Activated effector memory CD4-positive, alpha-beta T cell treated with anti-CD3 and anti-CD28 coated beads, Interleukin-2, amount 50 U/mL, for 16 hours (primary cell): Measurements from ENCODE around the gene POMGNT2.
A peak's percentile ranks its signal among the peaks of the same experiment; 100 is the strongest.

Experiments used
- DNase-seq: peaks from one replicate; pipeline ENCODE4 v3.0.0-alpha.2; 2020

Gene POMGNT2

GRCh38 chr3:43105596-43106292 lies at the start of gene POMGNT2:
Gene POMGNT2 (minus strand): TSS chr3:43106079. CDS start chr3:43081431, 24,648 bp downstream.
- DNase-seq, result peak; percentile 94

GRCh38 chr3:43154980-43155379 lies 49.1 kb upstream of the POMGNT2 start:
- no peak for DNase-seq

- no peak for DNase-seq
Measured at GRCh38 chr3:43153216-43154083, 47.6 kb upstream of the POMGNT2 start.

DNA sequence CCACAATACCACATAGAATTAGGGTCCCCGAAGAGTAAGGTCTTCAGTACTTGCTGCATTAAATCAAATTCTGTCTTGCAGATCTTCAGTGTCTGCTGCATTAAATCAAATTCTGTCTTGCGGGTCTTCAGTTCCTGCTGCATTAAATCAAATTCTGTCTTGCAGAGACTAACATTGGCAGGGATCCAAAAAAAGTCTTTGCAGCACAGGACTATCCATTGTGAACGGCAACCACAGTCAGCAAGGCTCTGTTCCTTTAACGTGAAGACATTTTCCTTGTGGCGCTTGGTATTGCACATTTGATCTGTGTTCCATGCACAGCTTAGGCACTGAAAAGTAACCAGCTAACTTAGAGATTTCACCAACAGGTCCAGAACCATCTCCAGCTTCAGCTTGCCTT lies 46.8 kb upstream of the POMGNT2 start:
- no peak for DNase-seq

DNA sequence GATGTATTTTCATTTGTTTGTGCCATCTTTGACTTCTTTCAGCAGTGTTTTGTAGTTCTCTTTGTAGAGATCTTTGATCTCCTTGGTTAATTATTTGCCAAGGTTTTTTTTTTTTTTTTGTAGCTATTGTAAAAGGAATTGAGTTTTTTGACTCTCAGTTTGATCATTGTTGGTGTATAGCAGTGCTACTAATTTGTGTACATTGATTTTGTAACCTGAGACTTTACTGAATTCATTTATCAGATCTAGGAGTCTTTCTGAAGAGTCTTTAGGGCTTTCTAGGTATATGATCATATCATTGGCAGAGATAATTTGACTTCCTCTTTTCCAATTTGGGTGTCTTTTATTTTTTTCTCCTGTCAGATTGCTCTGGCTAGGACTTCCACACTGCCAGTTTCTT lies 42.2 kb upstream of the POMGNT2 start:
- no peak for DNase-seq

- DNase-seq, result no peak
Measured at GRCh38 chr3:43146599-43146998, 40.7 kb upstream of the POMGNT2 start.

DNA sequence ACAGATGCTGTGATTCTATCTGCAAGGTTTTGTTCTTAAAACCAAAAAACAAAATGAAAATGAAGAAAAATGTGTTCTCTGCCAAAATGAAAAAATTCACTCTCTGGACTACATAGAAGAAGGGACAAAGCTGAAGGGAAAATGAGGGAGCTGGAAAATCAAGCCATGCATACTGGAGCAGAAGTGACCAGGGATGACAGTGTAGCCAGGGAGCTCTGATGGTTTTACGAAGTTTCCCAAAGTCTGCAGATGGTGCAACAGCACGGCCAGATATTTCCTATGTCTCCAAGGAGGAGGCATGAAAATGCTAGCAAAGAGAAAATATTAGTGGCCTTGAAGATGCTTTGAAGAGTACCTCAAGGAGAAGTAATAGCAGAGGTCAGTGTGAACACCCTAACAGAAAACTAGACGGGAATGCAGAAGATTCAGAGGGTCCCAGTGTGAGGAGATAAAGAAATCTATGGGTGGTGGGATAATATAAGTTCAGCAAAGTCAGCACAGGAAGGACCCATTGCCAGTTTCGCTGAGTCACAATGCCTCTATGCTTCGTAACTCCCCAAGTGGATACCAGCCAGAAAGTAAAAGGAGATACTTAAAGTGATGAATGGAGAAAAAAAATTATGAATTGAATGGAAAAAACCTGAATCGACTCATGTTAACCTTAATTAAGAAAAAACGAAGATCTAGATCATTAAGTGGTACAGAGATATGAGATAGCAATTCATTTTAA lies 39.0 kb upstream of the POMGNT2 start:
- no peak for DNase-seq

DNA sequence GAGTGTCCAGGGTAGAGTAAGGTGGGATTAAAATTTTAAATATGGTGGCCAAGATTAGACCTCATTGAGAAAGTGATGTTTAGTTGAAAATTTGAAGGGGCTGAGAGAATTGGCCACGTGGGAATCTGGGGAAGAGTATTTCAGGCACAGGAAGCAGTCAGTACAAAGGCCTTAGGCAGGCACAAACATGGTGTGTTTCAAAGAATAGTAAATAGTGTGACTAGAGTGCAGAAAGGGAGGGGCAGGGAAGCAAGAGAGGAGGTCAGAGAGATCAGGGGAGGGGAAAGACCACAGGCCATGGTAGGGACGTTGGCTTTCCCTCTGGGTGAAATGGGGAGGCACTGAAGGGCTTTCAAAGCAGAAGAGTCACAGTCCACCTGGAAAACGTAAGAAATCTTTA lies 36.6 kb upstream of the POMGNT2 start:
- no peak for DNase-seq

DNA sequence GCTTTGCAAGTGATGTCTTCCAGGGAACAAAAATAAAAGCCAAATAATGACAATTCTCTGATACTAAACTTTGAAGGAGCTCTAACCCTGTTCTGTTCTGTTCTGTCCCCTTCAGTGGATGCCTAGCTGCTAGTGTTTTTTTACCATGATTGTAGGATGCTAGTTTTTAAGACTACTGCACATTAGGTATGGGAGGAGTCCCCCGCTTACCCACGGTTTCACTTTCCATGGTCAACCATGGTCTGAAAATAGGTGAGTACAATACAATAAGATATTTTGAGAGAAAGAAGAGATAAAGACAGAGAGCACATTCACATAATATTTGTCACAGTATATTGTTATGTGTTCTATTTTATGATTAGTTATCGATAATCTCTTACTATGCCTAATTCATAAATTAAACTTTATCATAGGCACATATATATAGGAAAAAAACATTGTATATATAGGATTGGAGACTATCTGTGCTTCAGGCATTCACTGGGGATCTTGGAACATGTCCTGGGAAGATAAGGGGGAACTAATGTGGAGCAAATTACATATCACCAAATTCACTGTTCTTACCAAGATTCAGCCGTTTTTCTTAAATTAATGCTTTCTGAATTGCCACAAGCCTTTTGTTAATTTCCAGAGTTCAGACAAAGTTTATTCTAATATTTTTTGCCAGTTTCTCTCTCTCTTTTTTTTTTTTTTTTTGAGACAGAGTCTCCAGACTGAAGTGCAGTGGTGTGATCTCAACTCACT lies 32.8 kb upstream of the POMGNT2 start:
- DNase-seq, result no peak

DNA sequence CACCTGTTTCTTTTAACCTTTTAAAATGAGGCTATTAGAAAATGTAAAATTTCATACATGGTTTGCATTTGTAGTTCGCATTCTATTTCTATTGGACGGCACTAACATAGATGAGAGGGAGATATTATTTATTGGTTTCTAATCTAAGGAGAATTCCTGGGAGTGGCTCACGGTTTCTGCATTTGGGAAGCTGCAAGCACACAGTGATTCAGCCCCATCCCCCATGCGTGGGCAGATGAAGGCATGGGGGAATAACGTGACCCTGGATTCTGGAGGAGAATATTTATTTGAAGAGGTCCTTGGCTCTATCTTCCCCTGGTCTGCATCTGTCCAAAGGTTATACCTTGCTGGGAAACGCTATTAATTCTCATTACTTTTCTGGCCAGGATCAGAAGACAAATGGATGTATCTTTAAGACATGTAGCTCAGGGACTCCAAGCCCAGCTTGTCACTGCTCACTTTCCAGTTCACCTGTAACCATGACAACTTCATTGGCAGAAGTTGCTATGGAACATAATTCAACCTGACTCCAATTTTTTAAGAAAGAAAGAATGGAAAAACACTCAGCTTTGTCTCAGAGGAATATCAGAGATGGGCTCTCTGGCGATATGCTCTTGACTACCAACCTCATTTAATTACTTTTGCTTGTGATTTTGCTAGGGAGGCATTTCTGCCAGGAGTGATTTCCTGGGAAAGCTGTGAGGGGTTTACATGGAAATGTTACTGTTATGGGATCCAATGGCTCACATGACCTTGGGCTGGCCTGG lies 27.2 kb upstream of the POMGNT2 start:
- DNase-seq, result no peak

GRCh38 chr3:43132193-43132592 lies 26.3 kb upstream of the POMGNT2 start:
- DNase-seq, result no peak

- no peak for DNase-seq
Measured at GRCh38 chr3:43128464-43128863, 22.6 kb upstream of the POMGNT2 start.

GRCh38 chr3:43126536-43126935 lies 20.7 kb upstream of the POMGNT2 start:
- DNase-seq, result no peak

- no peak for DNase-seq
Measured at GRCh38 chr3:43123895-43124294, 18.0 kb upstream of the POMGNT2 start.

DNA sequence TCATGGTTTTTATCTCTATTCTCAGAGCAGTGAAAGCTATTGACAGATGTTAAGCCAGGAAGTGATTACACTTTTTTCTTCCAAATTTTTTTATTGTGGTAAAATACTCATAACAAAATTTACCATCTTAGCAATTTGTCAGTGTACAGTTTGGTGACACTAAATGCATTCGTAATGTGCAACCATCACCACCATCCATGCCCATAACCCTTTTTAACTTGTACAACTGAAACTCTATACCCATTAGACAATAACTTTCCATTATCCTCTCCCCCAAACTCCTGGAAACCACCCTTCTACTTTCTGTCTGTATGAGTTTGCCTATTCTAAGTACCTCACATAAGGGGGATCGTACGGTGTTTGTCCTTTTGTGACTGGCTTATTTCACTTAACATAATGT lies 15.1 kb upstream of the POMGNT2 start:
- DNase-seq, result no peak

GRCh38 chr3:43117257-43117656 lies 11.4 kb upstream of the POMGNT2 start:
- no peak for DNase-seq

DNA sequence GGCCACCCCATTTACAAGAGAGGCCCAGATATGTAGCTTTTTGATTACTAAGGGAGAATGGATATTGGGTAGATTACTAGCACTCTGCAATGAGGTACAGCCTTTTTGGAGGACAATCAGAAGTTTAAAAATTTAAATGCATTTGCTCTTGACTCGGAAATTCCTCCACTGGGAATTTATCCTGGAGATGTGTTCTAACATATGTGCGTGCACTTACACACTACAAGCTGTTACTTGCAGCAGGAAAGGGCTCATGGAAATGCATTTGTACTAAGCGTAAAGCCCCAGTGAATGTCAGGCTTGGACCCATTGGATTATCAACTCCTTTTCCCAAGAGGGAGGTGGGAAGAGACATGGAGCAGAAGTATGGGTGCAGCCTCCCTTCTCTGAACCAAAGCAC lies 7.8 kb upstream of the POMGNT2 start:
- no peak for DNase-seq

DNA sequence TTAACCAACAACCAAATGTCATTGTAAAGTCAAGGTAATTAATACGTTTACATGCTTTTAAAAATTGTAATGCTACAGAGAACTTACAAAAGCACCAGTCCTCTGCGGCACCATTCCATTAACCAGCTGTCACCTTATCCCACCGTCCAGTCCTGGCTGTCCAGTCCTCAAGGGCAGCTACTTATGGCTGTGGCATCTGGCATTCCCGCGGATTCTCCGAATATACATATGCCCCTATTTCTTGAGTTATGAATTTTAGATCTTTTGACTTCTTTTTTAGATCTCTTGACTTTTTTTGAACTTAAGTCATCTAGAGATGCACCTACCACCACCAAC lies 382 bp upstream of the POMGNT2 start:
- no peak for DNase-seq

GRCh38 chr3:43104660-43105595 lies 951 bp downstream of the POMGNT2 start:
- DNase-seq, result peak; percentile 66

DNA sequence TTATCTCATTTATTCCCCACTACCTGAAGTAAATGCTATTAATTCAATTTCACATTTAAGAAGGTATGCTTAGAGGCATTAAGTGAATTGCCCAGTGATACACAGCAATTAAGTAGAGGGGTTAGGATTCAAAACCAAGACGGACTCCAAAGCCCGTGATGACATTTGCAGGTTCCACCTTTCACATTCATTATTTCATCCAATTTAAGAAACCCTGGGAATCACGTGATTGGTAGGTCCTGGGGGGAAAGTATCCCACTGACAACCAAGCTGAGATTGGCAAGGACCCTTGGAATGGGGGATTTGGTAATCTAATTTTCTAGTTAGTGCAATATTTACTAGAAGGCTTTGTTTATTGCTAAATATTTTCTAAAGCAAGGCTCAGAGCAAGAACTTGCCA lies 1.8 kb downstream of the POMGNT2 start:
- no peak for DNase-seq
